Vagina (tissue), 2 donors: ENCODE data around the gene USP16. TPM values are rescaled to one million over a fixed set of nuclear protein-coding genes. Genes with fewer than 3 reads are reported as not detected.

Source experiments
- DNase-seq, 2 donors: peaks; one replicate each; pipeline ENCODE4 v3.0.0-alpha.2; 2017; ENCODE audit errors: extremely low spot score in 2 of 2
- H3K27ac ChIP-seq: fragments of 200-600 bp; sonication (generic); one replicate; pipeline ENCODE4 v1.5.1; 2019
- H3K27me3 ChIP-seq: fragments of 200-600 bp; sonication (generic); one replicate; pipeline ENCODE4 v1.5.1; 2019
- H3K36me3 ChIP-seq, 2 donors: fragments of 200-600 bp; sonication (generic); one replicate each; pipeline ENCODE4 v1.5.1; 2017 to 2019
- H3K4me1 ChIP-seq: fragments of 200-600 bp; sonication (generic); one replicate; pipeline ENCODE4 v1.5.1; 2019
- H3K4me3 ChIP-seq, 2 donors: fragments of 200-600 bp; sonication (generic); 1 replicate in 1 of 2; 2 replicates in 1 of 2; pipeline ENCODE4 v1.5.1; 2016 to 2019
- H3K9me3 ChIP-seq: fragments of 200-600 bp; sonication (generic); one replicate; pipeline ENCODE4 v1.5.1; 2019
- CTCF ChIP-seq, 3 experiments: fragments of 450-650 bp in 2 of 3; fragments of 200-600 bp in 1 of 3; sonication (generic) in 1 of 3; IDR thresholded peaks; one replicate each; pipeline ENCODE4 v1.5.1; 2017 to 2019; ENCODE audit warnings: antibody characterized with exemption in 3 of 3, mild to moderate bottlenecking in 2 of 3, moderate library complexity in 2 of 3
- POLR2A ChIP-seq, 2 donors: fragments of 450-650 bp; IDR thresholded peaks; one replicate each; pipeline ENCODE4 v1.6.1; 2017; ENCODE audit warnings: antibody characterized with exemption in 2 of 2, mild to moderate bottlenecking in 2 of 2, moderate library complexity in 2 of 2
- POLR2AphosphoS5 ChIP-seq, 2 donors: sonication (generic); formaldehyde crosslinking; IDR thresholded peaks; one replicate each; pipeline ENCODE4 v1.9.0; 2017; ENCODE audit warnings: antibody characterized with exemption in 2 of 2, mild to moderate bottlenecking in 2 of 2, low read depth in 1 of 2; ENCODE audit not compliant: insufficient read depth in 1 of 2
- intact Hi-C: fragments of 100-400 bp; cut with DNase I; formaldehyde crosslinking; loops from one replicate; pipeline ENCODE4 v1.15.1; 2023
- total RNA-seq: library from RNA; depleted of rRNA; stranded (reverse); fragments of >200 nt; gene quantifications from one replicate; pipeline ENCODE4 v1.2.3, GENCODE V29; 2016

USP16 gene
- total RNA-seq, 1 donor from 2014 or later = 22.8 TPM

- no peaks in the 10 kb centered on the region for H3K27me3 ChIP-seq
- no peak for TF ChIP-seq POLR2AphosphoS5 (IDR thresholded peaks at IDR 0.05; ENCODE audit: insufficient read depth in 1 of 2, low read depth in 1 of 2)
- no peak for TF ChIP-seq CTCF (IDR thresholded peaks at IDR 0.05)
- no peak for TF ChIP-seq POLR2A (IDR thresholded peaks at IDR 0.05)
- intact Hi-C loops = loop anchor here (5.0 kb wide), 1 partner anchor 280 kb away; no protein-coding TSS in a partner anchor
- no peaks in the 10 kb centered on the region for H3K36me3 ChIP-seq
- H3K4me1 ChIP-seq = peaks cover 15% of the 10 kb centered on the region
- no peaks in the 10 kb centered on the region for H3K9me3 ChIP-seq
- DNase-seq = no peak
- H3K27ac ChIP-seq = peak overlapping the region; percentile 45
- H3K4me3 ChIP-seq = no peak overlapping the region
These were observed 67.9 kb downstream of the USP16 start for GRCh38 chr21:29092102-29092959.

GRCh38 chr21:29096218-29097015 lies 71.9 kb downstream of the USP16 start:
- no peak for DNase-seq
- Histone ChIP-seq H3K36me3 (no peaks in the 10 kb centered on the region), H3K4me1 (peaks cover 10% of the 10 kb centered on the region), H3K9me3 (no peaks in the 10 kb centered on the region), H3K27ac (no peak overlapping the region), H3K27me3 (no peaks in the 10 kb centered on the region), H3K4me3 (no peak overlapping the region)
- TF ChIP-seq POLR2AphosphoS5 (IDR thresholded peaks at IDR 0.05; ENCODE audit: insufficient read depth in 1 of 2, low read depth in 1 of 2) (no peak), CTCF (IDR thresholded peaks at IDR 0.05) (no peak), POLR2A (IDR thresholded peaks at IDR 0.05) (no peak)
- intact Hi-C loops = no loop called here

GRCh38 chr21:29098156-29098555 lies 73.7 kb downstream of the USP16 start:
- intact Hi-C loops = no loop called here
- Histone ChIP-seq H3K36me3 (no peaks in the 10 kb centered on the region), H3K4me1 (no peaks in the 10 kb centered on the region), H3K4me3 (no peak overlapping the region), H3K27me3 (no peaks in the 10 kb centered on the region), H3K27ac (no peak overlapping the region), H3K9me3 (no peaks in the 10 kb centered on the region)
- DNase-seq = no peak
- no peak for TF ChIP-seq CTCF (IDR thresholded peaks at IDR 0.05)
- TF ChIP-seq POLR2A (IDR thresholded peaks at IDR 0.05) = no peak
- no peak for TF ChIP-seq POLR2AphosphoS5 (IDR thresholded peaks at IDR 0.05; ENCODE audit: insufficient read depth in 1 of 2, low read depth in 1 of 2)

- Histone ChIP-seq H3K27me3 (no peaks in the 10 kb centered on the region), H3K9me3 (no peaks in the 10 kb centered on the region), H3K4me1 (no peaks in the 10 kb centered on the region), H3K4me3 (no peak overlapping the region), H3K27ac (no peak overlapping the region), H3K36me3 (no peaks in the 10 kb centered on the region)
- TF ChIP-seq CTCF (IDR thresholded peaks at IDR 0.05) (no peak), POLR2AphosphoS5 (IDR thresholded peaks at IDR 0.05; ENCODE audit: insufficient read depth in 1 of 2, low read depth in 1 of 2) (no peak), POLR2A (IDR thresholded peaks at IDR 0.05) (no peak)
- DNase-seq = no peak
- intact Hi-C loops = no loop called here
These were observed 78.4 kb downstream of the USP16 start for GRCh38 chr21:29102791-29103257.

Other genes starting within 250 kb of the USP16 start
- 21.9 TPM for gene LTN1, start 31.8 kb upstream of the USP16 start, total RNA-seq
- gene RWDD2B, start 5.3 kb upstream of the USP16 start, total RNA-seq = 9.1 TPM
- 81.3 TPM for gene CCT8, start 49.0 kb downstream of the USP16 start, total RNA-seq
- 6.9 TPM for gene MAP3K7CL, start 106.0 kb downstream of the USP16 start, total RNA-seq